ENCODE measurements around the gene PANK4.

DNA sequence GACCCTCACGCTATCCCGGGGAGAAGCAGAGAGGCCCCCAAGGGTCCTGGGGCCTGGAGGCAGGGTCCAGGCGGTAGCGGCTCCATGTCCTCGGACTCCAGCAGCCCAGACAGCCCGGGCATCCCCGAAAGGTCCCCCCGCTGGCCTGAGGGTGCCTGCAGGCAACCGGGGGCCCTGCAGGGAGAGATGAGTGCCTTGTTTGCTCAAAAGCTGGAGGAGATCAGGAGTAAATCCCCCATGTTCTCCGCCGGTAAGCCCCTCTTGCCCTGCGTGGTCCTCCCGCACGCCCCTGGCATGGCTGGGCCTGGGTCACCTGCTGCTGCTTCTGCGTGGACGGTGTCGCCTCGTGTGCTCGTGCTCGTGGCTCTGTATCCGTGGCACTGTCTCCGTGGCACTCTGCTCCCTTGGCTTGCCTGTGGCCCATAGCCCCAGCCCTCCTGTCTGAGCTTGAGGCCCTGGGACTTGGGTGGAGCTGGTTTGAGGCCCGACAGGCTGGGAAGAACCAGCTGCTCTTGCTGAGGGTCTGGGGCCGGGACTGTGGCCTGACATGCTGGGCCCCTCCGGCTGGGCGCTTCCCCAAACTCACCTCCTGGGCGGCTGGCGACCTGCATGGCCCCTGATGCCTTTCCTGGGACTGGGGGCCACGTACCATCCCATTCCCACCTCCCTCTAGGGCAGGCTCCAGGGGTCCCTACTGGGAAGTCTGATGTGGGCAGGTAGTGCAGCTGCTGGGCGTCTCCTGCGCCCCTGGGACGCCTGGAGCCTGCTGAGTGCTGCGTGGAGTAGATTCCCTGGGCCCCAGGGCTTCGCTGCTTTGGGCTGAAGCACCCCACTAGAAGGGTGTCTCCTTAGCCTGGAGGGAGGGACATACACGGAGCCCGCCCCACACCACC lies 23.5 kb downstream of the PANK4 start:
- TF ChIP-seq, protein P1, sequence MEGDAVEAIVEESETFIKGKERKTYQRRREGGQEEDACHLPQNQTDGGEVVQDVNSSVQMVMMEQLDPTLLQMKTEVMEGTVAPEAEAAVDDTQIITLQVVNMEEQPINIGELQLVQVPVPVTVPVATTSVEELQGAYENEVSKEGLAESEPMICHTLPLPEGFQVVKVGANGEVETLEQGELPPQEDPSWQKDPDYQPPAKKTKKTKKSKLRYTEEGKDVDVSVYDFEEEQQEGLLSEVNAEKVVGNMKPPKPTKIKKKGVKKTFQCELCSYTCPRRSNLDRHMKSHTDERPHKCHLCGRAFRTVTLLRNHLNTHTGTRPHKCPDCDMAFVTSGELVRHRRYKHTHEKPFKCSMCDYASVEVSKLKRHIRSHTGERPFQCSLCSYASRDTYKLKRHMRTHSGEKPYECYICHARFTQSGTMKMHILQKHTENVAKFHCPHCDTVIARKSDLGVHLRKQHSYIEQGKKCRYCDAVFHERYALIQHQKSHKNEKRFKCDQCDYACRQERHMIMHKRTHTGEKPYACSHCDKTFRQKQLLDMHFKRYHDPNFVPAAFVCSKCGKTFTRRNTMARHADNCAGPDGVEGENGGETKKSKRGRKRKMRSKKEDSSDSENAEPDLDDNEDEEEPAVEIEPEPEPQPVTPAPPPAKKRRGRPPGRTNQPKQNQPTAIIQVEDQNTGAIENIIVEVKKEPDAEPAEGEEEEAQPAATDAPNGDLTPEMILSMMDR (IDR thresholded peaks at IDR 0.05) = no peak
- TF ChIP-seq POLR2A (IDR thresholded peaks at IDR 0.05) = no peak

Data from Peyer's patch (tissue), 4 donors.